Effector CD8-positive, alpha-beta T cell (primary cell): ENCODE results near the gene VWA8.
A peak's percentile ranks its signal among the peaks of the same experiment; 100 is the strongest.

Experiments
- DNase-seq: peaks from one replicate; lab custom pipeline; 2025; lab: John Stamatoyannopoulos, UW
- total RNA-seq, 4 experiments: gene quantifications; one replicate each; lab custom pipeline; 2026; lab: John Stamatoyannopoulos, UW

The VWA8 gene
- total RNA-seq: 33.4 to 83.3 (median 54.4) reads per million in 4 experiments

DNA sequence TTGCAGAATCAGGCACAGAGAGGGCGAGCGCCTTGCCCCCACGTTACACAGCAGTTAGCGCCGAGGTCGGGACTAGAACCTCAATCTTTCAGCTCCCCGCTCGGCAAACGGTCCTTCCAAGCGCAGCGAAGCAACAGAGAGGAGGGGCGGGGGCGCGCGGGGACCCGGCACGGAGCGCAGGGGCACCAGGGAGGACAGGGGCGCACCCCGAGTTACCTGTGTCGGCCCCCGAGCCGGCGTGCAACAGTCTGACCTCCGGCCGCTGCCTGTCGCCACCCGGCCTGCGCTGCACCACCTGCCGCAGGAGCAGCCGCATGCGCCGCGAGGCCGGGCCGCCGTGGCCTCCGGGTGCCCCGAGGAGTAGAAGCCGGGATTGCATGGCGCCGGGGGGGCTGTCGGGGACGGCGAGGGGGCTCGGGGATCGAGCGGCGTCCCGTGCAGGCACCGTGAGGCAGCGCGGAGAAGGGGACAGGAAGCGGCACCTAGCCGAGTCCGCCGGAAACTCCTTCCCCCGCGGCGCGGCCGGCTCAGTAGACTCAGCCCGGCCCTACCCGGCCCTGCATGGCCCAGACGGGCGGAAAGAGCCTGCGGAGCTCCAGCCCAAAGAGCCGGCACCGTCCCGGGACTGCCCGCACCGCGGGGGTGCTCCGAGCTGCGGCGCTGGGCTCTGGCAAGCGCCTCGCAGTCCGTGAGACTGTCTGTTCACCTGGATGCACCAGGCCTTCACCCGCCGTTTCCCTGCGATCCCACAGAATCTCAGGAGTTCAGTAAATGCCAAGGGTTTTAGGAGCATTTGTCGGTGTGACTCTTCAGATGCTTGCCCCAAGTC lies at the start of gene VWA8:
TSS of gene VWA8 (minus strand) at position 473 of the 829 bp plus-strand sequence. CDS start at position 379, 94 bp downstream.
- peak; percentile 53 for DNase-seq

DNA sequence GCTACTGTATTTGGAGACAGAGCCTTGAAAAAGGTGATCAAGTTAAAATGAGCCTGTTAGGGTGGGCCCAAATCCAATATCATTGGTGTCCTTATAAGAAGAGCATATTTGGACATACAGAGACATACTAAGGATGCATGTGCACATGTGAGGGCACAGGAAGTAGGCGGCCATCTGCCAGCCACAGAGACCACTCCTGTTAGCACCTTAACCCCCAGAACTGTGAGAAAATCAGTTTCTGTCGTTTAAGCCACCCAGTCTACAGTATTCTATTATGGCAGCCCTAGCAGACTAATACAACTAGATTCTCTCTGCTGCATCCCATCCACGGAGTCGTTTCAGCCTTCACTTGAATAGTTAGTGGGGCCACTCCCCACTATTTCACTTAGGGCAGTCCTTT lies 48.1 kb upstream of the VWA8 start:
- DNase-seq: no peak

DNA sequence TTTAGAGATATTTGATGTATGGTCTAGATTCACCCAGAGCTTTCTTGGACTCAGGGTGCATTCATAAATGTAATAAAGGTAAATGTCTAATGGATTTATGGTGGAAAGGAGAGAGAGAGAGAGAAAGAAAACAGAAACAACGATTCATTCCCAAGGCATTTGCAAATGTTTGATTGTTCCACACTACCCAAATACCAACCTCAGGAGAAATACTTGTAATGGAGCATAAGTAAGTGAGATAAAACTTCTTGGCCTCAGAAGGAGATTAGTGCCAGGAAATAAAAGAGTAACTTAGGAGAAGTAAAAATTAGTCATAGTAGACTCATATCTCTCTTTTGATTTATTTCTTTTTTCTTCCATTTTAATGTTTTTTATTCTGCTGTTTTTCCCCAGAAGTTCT lies 46.9 kb upstream of the VWA8 start:
- DNase-seq: no peak

DNA sequence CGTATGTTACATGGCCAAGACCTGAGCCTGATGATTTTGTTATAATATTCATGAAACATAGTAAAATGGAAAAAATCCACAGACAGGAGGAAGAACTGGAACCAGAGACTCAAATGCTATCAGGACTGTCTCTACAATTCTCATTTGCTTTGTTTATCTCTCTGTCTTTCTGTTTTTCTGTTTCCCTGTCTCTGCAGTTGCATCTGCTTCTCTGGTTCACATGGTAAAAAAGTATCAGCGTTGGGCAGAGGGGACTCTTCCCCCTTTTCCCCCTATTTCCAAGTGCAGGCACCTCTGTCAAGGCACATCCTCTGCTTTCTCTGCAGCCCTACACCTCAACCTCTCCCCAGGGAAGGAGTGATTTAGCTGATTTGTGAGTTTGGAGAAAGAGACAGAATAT lies 41.2 kb upstream of the VWA8 start:
- DNase-seq: no peak

DNA sequence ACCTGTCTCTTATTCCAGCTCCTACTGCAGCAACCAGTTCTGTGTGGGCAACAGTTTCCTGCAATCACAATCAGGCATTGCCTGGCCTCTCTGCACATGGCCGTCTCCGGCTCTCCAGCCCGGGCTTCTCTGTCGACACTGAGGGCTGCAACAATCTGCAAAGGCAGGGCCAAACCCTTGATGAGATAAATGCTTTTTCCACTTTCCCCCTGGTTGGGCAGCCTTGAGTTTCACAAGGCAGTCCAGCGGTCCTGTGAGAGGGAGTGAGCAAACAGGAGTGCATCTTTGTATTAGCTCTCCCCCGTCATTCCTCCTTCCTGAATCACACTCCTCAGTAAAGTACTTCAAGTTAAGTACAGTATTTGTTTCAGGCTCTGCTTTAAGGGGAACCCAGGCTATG lies 40.7 kb upstream of the VWA8 start:
- DNase-seq: no peak

DNA sequence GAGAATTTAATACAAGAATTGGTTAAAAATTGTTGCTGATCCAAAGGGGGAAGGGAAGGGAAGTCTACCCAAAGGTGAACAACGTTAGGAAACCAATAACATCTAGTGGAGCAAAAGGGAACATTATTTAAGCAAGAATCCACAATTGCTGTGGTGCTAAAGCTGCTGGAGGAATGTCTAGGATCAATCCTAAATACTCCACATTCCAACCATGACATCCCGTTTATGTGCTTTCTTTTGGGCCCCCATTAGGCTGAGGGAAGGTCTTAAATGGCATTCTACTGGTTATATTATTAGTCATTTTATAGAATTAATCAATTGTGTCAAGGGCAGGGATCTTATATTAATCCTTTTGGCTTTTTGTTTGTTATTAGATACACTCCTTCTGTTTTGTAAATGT lies 39.9 kb upstream of the VWA8 start:
- DNase-seq: no peak

DNA sequence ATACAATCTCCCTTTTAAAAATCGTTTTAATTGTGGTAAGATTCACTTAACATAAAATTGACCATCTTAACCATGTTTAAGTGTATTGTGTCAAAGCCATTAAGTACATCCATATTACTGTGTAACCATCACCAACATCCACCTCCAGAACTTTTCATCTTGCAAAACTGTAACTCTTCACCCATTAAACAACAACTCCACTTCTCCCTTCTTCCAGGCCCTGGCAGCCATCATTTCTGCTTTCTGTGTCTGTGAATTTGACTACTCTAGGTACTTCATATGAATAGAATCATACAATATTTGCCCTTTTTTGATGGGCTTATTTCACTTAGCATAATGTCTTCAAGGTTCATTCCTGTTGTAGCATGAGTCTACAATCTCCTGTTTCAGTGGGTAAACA lies 36.5 kb upstream of the VWA8 start:
- no peak for DNase-seq

DNA sequence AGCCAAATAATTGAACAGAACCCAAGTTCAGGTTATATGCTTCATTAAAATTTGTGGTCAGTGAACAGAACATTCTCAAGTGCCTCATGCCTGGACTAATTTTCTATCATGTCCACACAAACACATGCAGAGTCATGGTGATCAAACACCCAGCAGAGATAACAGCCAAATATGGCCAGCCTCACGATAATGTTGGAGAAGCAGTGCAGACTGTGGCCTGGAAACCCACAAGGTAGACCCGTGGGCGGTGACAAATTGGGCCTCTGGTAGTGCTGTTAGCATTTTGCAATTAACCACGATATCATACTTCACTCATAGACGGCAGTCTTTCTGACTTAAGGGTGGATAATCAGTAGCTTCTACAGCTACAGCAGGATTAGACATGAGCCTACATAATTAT lies 35.0 kb upstream of the VWA8 start:
- no peak for DNase-seq

DNA sequence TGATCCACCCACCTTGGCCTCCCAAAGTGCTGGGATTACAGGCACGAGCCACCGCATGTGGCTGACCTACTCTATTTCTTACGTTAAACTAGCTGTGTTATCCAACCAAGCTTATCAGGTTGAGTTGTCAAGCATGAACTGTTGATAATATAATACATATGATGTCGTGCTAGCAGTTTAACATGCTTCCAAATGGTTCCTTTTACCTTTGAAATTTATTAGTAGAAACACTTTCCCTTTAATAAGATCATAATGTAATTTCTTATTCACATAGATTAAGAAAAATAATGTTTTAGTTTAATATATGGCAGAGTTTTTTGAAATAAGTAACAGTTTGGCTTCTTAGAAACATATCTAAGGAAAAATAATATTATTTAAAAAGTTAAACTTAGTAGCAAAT lies 34.4 kb upstream of the VWA8 start:
- DNase-seq: no peak

DNA sequence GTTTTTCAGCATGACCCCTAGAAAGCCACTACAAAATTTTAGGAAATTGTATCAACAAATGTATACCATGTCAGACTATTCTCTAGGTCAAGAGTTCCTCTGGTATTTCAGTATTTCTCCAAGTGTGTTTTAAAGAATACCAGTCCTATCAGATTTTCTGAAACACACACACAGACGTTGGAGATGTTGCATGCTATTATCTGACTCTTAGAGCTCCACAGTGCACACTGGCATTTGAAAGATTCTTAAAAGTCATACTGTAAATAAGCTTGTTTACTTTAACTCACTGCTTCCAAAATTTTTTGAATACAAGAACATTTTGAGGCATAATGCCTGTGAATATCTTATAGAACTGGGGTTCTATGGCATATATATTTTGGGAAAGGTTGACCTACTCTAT lies 33.8 kb upstream of the VWA8 start:
- no peak for DNase-seq

DNA sequence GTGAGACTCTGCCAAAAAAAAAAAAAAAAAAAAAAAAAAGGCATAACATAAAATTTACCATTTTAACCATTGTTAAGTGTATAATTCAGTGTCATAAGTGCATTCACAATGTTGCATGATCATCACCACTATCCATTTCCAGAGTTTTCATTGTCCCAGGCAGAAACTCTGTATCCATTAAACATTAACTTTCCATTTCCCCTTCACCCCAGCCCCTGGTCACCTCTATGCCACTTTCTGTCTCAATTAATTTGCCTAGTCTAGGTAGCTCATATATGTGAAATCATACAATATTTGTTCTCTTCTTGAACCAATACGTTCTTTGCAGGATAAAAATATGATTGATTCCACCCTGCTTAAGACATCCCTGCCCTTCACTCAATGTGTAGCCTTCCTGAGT lies 31.0 kb upstream of the VWA8 start:
- no peak for DNase-seq

DNA sequence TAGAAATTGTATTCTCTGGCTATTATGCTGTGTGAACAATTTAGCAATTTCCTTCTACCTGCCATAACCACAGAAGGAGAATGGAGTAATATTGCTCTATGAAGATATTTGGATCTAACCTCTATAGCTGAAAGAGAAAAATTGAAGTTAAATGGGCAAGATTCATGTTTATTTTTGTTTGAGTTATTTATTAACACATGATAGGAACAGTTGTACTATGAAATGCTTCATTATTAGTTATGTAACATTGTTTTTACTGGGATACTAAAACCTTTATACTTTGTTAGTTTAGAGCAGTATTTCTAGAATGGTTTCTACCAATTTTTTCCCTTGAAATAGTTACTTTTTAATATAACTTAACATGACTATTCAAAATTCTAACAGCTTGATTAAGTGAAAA lies 27.3 kb upstream of the VWA8 start:
- DNase-seq: no peak

DNA sequence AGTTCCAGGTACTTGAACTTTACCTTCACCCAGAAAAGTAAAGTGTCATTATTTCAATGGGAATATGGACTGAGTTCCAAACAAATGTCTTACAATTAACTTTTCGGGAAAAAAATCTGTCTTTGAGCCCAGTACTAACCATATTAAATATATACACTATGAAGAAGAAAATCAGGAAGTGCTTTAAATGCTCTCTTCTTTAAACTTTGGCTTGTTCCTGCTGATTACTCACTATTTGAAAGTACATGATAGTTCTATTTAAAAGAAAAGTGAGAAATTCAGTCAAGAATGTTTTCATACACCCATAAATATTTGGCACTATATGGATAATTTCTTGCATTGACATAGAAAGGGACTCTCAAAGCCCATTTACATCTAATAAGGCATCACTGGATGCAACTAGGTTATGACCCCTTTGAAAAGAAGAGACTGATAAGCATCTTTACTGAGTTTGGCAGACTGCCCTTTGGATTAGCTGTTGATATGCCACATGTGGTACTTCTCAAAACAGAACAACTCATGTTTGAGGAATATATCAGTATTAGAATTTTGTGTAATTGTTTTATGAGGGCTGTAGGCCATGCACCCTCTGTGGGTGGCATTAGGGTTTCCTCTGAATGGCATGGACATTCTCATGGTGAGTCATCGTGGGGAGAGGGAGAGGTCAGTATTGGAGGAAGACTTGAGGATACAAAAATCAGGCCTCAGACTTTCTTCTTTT lies 25.0 kb upstream of the VWA8 start:
- DNase-seq: no peak

DNA sequence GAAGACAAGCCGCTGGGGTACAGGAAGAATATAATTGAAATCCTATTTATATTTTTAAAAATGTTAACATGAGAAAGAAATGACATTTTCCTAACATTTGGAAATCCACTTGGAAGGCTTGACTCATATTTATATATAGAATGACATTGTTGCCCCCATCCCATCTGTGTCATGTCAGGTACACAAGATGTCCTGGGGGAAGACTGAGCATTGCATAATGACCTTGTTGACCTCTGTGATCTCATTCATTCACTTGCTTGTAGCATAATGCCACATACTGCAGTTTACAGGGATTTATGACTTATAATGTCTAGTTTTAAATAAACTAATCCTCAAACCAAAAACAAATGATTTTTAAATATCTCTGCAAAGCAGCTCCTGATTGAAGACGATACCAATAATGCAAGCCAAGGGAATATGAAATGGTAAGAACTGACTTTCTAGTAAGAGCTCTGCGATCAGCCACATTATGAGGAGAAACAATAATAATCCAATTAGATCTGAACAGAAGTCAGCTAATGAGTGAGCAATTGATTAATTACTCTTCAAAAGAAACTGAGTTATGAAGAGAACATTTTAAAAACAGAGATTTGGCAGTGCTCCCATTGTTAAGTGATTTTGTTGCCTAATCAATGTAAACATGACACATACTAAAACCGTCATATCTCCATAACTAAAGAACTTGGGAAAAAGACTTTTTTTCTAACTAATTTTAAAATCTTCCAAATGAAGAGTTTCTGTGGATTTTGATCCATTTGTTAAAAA lies 21.2 kb upstream of the VWA8 start:
- DNase-seq: no peak

DNA sequence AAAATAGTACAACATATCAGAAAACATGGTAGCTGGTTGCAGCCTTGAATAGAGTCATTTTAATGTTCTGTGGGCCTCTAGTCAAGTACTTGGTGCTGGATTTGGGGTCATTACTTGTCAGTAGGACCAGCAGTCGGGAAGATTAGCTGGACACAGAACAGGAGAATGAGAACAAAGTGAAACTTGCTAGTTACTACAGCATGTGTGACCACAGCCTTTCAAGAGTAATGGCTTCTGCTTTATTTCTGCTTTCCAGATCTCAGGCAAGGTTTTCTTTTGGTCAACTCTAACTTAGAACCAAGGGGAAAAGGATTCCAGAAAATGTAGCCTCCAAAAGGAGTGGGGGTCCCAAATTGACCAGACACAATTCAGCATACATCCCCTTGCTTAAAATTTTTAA lies 17.1 kb upstream of the VWA8 start:
- DNase-seq: no peak

DNA sequence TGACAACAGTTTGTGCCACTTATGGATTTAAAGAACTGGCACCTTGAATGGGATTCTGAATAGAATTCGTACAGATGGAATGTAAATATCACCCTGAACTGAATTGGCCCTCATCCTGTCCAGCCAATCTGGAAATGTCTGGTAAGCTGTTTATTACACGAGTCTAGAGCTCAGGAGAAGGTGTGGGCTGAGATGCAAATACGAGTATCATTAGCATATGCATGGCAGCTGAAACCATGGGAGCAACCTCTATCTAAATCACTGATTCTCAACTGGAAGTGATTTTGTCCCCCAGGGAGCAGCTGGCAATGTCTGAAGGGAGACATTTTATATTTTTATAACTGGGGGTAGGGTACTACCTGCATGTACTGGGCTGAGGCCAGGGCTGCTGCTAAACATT lies 15.6 kb upstream of the VWA8 start:
- DNase-seq: no peak

DNA sequence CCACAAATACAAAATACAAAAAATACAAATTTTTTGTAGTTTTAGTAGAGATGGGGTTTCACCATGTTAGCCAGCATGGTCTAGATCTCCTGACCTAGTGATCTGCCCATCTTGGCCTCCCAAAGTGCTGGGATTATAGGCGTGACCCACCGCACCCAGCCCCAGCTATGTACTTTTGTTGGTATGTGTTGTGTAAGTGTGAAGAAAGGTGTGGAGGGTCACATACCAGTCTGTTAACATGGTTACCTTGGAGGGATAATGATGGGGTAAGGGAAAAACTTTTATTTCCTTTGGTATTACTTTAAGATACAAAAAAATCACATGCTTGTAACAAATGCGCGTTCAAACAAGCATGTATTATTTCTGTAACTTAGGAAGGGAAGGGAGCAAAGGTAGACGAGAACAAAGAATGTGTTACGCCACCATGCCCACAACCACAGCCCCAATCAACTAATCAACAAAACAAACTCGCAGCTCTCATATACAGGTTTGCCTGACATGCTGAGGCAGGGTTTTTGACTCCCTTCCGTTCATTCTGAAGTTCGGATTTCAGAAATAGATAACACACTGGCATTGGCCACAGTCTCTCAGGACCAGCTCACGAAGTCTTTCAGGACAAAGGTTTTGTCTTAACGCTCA lies 13.5 kb upstream of the VWA8 start:
- DNase-seq: no peak

DNA sequence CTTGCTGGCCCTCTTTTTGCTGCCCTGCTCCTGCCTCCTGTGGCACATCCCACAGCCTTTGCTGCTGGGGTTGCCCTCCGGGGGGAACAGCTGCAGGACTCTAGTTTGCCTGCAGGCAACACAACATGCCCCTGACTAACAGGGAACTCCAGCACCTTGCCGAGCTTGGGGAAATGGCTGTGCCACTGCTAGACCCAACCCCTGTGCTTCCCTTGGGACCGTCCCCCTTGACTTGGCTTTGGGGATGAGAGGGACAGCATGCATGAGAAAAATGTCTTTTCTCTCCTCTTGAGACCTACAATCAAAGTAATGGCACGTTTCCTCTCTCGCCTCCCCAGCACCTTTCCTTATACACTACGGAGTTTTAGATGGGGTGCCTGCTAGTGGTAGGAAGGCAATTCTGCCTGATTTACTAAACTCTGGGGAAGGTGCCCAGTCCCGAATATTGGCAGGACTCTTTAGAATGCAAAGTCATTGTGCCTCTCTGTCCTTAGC lies 12.4 kb upstream of the VWA8 start:
- no peak for DNase-seq

DNA sequence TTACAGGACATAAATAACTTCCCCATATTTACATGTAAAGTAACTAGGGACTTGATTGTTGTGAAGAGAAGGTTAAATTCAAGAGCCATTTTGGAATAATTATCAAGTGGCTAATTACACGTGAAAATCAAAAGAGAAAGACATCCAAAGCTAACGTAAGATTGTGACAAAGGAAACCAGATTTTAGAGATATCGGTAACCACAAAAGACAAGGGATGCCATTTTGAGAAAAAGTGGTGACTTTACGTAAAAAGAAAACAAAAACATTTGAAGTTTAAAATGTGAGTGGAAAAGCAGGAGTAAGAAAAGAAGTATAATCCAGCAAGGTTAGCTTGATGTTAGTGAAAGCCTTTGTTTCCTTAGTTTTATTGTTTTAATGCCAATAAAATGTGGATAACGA lies 10.9 kb upstream of the VWA8 start:
- no peak for DNase-seq

DNA sequence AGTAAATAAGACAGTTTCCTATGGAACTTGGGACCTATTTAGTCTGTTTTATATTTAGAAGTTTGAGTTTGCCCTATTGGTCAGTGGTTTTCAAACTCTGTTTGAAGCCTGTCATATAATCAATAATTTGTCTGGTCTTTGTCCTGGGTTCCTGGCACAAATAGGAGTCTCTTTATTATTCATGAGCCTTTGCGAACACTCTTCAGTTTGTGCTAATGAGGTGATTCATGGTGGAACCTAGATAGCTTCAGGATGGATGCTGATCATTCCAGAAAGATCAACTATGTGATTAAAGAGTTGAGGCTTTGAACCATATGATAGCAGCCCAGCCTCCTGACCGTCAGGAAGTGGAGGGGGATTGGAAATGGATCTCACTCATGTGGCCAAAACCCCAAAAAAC lies 10.0 kb upstream of the VWA8 start:
- DNase-seq: no peak

DNA sequence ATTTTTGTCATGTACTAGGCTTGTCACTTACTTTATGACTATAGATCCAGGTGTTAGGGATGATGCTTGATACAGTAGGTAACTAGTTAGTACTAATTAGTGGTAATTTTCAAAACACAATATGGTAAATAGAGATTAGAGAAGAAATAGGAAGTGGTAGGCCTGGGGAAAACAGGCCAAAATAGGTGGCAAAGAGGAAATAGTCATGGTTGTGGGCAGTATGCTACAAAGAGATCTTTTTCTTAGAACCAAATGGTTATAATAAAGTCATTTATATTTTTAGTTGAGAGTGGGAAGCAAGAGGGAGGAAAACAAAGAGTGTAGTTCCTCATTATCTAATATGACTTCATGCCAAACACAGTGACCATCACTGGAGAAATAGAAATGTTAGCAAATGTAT lies 9.1 kb upstream of the VWA8 start:
- no peak for DNase-seq

DNA sequence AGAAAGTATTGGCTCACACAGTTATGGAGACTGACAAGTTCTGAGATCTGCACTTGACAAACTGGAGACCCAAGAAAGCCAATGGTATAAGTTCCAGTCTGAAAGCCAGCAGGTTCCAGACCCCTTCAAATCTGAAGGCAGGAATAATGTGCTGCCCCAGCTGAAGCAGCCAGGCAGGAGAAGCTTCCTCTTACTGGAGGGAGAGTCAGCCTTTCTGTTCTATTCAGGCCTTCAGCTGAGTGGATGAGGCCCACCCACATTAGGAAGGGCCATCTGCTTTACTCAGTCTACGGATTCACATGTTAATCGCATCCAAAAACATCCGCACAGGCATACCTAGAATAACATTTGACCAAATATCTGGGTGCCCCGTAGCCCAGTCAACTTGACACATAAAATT lies 8.2 kb upstream of the VWA8 start:
- DNase-seq: no peak
